GM12873 (cell line): Measurements from ENCODE around the gene BTBD10.

Experiments
- TF ChIP-seq, protein P1 (sequence below): IDR thresholded peaks from 2 replicates; pipeline ENCODE4 v1.5.1; 2012; ENCODE audit warnings: low read depth, mild to moderate bottlenecking, moderate library complexity, low read length, control low read depth; ENCODE audit not compliant: insufficient read depth; ENCODE audit errors: missing control alignments

The BTBD10 gene

DNA sequence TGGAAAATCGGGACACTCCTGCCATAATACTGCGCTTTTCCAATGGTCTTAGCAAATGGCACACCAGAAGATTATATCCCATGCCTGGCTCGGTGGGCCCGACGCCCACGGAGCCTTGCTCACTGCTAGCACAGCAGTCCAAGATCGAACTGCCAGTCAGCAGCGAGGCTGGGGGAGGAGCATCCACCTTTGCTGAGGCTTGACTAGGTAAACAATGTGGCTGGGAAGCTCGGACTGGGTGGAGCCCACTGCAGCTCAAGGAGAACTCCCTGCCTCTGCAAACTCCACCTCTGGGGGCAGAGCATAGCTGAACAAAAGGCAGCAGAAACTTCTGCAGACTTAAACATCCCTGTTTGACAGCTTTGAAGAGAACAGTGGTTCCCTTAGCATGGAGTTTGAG lies 17.2 kb upstream of the BTBD10 start:
- TF ChIP-seq, protein P1, sequence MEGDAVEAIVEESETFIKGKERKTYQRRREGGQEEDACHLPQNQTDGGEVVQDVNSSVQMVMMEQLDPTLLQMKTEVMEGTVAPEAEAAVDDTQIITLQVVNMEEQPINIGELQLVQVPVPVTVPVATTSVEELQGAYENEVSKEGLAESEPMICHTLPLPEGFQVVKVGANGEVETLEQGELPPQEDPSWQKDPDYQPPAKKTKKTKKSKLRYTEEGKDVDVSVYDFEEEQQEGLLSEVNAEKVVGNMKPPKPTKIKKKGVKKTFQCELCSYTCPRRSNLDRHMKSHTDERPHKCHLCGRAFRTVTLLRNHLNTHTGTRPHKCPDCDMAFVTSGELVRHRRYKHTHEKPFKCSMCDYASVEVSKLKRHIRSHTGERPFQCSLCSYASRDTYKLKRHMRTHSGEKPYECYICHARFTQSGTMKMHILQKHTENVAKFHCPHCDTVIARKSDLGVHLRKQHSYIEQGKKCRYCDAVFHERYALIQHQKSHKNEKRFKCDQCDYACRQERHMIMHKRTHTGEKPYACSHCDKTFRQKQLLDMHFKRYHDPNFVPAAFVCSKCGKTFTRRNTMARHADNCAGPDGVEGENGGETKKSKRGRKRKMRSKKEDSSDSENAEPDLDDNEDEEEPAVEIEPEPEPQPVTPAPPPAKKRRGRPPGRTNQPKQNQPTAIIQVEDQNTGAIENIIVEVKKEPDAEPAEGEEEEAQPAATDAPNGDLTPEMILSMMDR = no peak

DNA sequence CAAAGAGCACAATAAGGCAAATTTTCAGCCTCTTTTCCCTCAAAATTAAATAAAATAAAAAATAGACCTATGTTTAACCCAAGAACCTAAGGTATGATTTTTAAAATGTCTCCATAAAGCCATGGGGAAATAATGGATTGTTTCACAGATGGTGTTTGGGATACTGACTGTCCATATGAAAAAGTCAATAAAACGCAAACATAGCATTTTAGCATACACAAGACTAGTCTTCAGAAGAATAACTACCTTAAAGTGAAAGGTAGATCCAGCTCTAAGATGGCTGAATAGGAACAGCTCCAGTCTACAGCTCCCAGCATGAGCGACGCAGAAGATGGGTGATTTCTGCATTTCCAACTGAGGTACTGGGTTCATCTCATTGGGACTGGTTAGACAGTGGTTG lies 16.7 kb upstream of the BTBD10 start:
- TF ChIP-seq, protein P1 = no peak

DNA sequence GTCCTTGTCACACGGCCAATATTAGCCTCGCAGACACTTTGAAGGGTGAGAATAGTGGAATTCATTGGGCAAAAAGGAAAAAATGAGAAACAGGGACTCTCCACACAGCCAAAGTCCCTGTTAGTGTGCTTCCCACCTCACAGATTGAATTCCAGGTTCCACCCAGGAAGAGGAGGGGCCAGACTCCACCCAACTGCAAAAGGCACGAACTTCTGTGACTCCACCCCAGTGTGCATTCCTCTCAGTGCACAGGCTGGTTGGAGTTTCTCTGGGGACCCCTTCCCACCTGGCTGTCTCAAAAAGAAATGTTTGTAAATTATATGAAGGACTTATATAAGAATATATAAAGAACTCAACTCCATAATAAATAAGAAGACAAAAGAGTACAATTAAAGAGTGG lies 12.1 kb upstream of the BTBD10 start:
- TF ChIP-seq, protein P1 = no peak

DNA sequence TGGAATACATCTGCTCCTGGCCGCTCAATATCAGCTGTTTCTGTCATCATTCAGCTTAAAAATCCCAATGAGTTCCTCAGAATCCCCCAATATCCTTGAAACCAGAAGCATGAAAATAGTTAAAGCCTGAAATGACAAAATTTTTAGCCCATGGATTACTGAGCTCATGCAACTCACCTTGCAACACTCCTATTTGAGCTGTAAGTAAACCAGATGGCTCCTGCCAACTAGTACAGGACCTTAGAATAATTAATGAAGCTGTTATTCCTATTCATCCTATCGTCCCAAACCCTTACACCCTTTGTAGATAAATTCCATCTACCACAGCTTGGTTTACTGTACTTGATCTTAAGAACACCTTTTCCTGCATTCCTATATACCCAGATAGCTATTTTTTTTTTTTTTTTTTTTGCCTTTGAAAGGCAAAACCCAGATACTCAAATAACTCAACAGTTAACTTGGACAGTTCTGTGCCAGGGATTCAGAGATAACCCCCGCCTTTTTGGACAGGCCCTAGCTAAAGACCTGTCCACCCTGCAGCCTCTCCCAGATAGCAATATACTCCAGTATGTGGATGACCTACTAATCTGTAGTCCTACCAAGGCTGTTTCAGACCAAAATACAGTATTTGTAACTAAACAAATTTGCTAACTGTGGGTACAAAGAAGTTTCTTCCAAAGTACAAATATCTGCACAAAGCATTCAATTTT lies 10.1 kb upstream of the BTBD10 start:
- TF ChIP-seq, protein P1 = no peak

DNA sequence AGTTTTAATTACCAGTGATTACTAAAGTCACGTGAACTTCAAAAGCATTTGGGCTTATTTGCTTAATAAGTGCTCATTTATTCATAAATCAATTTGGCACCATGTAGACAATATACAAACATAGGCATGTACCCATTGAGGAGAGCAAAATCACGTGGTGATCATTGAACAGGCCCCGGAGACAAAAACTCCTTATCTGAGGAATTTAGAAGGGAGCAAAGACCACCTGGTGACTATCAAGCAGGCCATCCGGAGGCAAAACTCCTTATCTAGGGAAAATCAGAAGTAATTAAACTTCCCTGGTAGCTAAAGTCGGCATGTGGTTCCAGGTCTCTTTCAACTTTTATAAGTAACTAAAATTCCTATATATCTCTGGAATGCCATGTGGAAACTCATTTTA lies 5.7 kb upstream of the BTBD10 start:
- TF ChIP-seq, protein P1 = no peak

DNA sequence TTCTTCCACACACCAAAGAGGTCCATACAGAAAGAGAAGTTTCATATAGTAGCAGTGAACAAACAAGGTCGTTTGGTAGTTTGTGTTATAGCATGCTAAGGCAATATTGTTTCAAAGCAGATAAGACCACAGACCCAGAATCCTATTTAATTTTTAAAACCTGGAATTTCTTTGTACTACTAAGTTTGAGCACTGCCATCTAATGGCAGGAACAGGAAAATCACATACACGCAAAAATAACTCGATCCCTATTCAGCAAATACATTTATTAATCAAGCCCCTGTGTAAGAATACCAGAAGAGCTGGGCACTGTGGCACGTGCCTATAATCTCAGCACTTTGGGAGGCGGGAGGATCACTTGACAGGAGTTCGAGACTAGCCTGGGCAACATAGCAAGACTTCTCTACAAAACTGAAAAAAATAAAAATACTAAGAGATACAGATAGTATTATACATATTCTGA lies 2.9 kb upstream of the BTBD10 start:
- TF ChIP-seq, protein P1 = peak; percentile 57

DNA sequence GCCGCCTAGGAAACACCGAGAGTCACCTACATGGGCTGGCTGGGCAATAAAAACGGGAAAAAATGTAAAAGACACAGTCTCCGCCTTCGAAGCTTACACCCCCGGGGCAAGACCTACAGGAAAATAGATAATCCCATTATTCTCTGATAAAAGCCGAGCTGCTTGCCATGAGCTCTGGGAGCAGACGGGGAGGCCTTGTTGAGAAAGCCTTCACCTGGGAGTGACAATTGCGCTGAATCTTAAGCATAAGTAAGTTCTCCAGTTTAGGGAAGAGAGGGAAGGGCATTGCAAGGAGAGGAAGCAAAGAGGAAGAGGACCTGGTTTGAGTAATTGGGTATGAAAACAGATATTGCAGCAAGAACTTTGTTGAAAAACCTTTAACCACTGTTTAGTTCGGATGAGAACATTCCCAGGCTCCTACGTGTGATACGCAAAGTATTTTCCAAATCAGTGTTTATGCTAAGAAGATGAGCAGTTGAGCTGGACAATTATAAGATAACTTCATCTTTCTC lies 813 bp upstream of the BTBD10 start:
- TF ChIP-seq, protein P1 = no peak
